NCI-H1092 treated with DMSO at 0.1 percent for 48 hours (cell line): Measurements from ENCODE around the gene CDC5L.
A peak's percentile ranks its signal among the peaks of the same experiment; 100 is the strongest.

Source experiments
- DNase-seq: peaks from one replicate; lab custom pipeline; 2025; lab: John Stamatoyannopoulos, UW

The CDC5L gene

DNA sequence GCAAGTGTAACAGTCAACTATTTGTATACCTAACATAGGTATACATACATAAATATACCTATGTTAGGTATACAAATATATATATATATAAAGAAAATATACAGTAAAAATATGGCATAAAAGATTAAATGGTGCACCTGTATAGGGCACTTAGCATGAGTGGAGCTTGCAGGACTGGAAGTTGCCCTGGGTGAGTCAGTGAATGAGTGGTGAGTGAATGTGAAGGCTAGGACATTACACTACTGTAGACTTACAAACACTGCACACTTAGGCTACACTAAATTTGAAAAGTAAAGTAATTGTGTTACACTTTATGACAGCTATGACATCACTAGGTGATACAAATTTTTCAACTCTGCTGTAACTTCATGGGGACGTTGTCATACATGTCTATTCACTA is 65.6 kb downstream of the CDC5L start:
- no peak for DNase-seq

DNA sequence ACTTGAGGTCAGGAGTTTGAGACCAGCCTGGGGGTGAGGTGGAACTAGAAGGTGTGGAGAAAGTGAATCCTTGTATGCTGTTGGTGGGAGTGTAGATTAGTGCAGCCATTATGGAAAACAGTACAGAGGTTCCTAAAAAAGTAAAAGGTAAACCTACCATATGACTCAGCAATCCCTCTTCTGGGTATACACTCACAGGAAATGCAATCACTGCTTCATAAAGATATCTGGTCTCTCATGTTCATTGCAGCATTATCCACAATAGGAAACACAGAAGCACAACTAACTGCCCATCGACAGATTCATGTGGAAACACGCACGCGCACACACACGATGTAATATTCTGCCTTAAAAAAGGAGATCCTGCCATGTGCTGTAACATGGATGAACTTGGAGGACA is 66.7 kb downstream of the CDC5L start:
- DNase-seq = no peak

DNA sequence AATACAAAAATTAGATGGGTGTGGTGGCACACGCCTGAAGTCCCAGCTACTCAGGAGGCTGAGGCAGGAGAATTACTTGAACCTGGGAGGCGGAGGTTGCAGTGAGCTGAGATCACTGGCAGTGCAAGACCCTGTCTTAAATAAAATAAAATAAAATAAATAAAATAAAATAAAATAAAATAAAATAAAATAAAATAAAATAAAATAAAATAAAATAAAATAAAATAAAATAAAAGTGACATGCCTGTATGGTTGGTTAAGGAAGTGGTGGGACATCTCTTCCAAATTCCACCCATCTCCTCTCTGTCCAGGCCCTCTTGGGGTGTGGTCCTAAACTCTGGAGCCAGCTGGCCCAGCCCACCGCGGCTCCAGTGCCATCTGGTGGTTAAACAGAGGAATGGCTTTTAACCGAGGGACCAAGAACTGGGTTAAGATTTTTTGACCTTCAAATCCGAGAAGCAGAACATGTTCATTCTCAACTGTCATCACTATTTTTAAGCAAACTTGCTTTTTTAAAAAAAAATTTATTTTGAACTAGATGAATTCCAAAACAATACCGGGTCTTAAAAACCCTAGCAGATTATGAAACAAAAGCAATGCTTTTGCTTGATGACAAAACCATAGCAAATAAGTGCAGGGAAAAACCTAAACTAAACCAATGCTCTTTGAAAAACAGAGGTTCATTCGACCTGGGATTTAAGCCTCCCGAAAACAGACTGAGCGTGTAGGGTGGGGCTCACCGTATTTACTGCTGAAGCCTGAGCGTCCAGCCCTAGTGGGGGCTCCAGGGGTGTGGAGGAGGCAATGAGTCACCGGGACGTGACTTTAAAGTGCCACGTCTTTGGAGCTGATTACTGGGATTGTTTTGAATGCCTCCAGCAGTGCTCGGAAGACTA is 68.8 kb downstream of the CDC5L start:
- peak; percentile 49 for DNase-seq

DNA sequence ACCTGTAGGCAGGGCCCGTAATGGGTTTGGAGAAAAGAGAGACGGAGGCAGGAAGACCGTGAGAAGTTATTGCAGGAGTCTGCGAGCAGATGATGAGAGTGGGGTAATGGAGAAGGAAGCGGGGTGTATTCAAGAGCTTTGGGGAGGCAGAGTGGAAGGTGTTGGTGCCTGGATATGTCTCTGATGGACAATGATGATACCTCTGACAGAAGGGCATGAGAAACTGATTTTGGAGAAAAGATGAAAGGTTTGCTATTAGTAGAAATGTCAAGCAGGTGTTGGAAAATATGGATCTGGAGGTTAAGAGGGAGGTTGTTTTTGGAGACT is 69.4 kb downstream of the CDC5L start:
- DNase-seq = no peak

DNA sequence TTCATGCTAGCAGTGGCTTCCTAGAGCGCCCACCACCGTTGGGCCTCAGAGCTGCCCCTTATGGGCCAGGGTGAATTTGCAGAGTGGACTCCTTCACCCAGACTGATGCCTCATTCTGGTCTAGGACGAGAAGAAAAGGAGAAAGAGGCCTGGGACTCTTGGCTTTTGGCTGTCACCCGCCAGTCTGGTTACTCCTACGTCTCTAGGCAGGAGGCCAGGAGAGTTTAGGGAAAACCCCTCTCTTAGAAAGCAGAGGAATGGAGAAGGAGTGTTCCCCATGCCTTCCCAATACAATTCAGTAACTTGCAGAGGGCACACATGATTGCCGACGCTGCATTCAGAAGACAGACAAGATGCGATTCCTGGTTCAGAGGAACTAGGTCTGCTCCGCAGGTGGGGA is 70.1 kb downstream of the CDC5L start:
- no peak for DNase-seq

DNA sequence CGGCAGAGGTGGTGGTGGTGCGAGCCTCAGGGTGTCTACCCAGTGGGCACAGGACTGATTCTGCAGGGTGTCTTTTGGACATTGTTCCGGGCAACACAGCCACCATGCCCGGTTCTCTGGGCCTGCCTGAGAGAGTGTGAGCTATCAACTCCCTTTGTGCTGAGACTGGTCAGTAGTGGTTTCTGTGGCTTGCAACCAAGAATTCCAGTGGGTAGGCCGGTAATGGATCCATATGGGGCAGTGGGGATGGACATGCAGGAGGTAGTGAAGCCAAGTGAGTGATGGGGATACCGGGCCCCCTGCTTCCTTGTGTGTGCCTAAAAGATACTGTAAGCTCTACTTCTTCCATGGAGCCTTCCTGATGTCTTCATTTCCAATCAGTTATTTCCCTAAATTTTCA is 71.0 kb downstream of the CDC5L start:
- no peak for DNase-seq

DNA sequence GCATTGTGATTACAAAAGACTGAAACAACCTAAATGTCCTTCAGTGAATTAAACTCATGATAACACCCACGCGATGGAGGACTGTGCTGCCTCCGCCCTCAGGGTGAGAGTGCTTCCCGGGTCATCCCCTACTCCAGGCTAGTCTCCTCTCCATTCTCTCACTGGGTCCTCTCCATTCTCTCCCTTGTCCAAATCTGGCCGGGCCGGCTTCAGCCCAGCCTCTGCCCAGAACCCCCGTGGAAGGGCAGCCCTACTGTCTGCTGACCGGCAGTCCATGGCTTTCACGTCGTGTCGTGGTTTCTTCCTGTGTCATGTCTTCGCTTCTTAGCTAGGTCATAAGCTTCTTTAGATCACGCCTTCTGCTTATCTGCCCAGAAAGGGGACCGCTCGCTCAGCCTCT is 74.8 kb downstream of the CDC5L start:
- DNase-seq = no peak

DNA sequence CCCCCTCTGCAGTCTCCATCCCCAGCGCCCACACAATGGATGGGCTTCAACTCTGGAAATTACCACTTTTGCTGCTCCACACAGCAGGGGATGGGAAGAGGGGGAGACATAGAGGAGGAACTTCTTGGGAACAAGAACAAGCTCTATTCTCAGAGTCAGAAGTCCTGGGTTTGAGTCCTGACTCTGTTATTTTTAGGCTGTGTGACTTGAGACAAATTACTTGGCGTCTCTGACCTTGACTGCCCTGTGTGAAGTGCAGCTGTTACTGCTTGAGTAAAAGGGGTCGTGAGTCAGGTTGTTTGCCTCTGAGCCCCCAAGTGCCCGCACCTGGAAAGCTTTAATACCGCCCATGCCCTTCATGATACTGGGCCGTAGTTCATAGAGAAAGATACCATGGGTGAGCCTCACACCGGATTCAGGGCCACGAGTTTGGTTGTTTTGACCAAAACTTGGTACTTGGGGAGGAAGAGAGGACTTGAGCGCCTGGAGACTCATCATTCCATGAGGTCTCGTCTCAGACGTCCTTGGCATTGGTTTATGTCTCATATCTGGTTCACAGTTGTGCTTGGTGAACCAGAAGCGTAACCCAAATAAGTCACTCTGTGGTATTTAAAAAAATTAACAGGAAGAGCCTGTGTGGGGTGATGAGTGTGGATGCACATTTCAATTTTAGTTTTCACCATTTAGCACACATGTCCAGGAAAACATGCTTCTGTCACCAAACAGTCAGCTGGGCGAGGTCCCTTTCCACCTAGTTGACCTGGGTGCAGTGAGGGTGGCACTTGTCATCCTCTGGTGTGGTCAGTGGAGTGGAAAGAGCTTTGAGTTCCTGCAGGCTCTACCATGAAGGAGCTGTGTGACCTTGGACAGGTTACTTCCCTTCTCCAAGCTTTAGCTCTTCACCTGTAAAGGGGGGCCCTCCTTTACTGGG is 75.6 kb downstream of the CDC5L start:
- DNase-seq = no peak

DNA sequence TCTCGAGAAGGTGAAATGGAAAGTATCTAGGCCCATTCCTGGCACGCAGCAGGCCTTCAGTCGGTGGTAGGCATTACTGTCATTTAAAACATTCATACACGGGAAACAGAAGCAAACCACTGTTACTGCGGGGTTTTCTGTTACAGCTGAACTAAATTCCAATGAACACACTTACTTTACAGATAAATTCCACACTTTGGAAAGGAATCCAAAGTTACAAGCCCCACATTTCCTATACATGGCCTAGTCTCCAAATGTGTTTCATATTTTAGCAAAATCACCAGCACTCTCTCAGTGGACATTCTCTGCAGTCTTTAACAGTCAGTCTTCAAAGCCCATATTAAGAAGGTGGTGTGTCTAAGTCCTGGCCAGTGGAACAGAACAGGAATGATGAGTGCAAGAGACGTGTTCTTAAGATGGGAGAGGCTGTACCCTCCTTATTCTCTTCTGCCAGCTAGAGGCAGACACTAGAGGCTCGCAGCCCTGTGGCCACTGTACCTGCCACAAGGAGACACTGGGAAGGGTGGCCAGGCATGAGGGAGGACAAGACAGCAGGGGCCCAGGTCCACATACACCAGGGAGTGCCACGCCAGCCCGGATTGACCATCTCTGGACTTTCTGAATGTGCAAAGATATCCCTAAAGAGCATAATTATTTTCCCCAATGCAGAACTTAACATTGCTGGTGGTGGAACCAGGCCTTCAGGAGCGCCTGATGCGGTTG is 76.4 kb downstream of the CDC5L start:
- no peak for DNase-seq

DNA sequence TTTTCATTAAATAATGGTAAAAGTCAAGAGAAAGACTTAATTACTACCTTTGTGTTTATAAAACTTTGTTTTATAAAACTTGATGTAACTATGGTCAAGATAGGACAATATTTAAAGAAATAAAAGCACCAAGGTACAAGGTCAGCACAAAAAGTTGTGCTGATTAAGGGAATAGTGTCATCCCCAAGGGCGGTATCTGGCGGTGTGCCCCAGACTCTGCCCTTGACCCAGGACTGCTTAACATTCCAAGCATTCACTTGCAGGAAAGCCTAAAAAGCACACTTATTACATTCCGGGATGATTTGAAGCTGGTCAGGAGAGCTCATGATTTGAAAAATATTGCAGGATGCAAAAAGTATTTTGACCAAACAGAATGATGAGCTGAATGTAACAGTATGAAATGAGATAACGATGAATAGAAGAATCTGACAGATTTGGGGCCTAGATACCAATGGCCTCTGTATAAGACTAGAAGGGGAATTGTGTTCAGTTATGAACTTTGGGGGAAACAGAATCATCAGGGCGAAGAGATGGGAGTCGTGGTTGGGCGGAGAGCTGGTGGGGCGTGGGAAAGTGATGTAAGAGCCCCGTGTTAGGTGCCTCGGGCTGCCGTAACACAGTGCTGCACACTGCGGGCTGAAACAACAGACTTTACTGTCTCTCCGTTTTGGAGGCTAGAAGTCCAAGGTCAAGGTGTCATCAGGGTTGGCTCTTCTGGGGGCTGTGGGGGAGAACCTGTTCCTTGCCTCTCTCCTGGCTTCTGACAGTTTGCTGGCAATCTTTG is 77.2 kb downstream of the CDC5L start:
- no peak for DNase-seq

DNA sequence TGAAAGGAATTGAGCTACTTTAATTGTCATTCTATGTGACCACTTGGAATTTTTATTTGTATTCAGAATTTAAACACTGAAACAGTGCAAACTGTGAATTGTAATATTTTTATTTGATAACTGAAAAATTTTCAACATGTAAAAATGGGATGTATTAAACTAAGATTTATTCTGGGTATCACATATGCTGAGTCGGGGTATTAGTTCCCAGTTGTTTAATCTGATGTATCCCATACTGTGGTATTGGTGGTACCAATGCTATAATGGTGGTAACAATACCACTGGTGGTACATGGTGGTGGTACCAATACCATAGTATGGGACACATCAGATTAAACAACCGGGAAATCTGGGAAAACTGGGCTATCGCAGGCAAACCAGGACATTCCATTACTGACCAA is 79.4 kb downstream of the CDC5L start:
- no peak for DNase-seq

DNA sequence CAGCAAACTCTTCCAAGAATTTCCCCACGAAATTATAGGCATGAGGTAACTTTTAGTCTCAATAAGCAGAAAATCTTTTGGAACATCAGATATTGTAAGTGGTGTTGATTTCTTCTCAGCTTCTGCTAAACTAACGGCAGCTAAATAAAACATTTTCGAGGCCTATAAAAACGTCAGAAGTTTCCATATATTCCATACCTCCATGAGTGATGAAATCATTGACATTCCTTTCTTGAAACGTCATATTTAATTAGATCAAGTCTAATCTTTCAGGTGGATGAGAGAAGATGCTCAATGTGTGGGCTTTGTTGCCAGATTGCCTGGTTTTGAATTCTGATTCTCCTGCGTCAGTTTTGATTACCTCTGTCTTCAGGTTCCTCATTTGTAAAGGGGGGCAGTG is 81.3 kb downstream of the CDC5L start:
- DNase-seq = no peak

DNA sequence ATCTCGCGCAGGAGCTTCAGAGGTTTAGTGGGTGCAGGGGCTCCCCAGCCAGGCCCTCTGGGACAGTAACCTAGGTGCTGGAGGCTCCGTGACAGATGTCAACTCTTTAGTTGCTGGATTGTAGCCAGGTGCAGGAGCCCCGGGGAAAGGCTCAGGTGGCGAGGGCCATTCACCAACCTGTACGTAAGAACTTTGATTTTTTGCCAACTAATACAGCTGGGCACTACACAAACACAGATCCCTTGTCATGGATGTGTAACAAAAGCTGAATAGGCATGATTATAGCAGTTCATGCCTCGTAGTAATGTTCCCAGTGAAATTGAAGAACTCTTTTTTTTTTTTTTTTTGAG is 82.6 kb downstream of the CDC5L start:
- DNase-seq = peak; percentile 98

DNA sequence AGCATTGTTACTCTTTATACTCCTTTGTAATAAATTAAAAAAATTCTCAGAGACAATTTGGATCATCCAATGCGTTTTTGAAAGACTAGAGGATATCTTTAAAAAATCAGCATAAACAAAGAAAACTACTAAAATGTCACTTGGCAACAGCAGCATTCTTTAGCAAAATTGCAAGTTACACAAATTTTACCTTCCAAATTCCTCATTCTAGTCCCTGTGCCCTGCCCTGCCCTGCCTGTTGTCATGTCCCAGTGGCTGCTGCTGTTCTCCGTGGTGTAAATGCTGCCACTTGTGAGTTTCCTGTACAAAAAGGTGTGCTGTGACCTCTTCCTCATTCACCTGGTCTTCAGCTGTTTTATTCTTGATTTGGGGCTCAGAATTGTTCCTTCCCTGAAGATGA is 83.2 kb downstream of the CDC5L start:
- no peak for DNase-seq

DNA sequence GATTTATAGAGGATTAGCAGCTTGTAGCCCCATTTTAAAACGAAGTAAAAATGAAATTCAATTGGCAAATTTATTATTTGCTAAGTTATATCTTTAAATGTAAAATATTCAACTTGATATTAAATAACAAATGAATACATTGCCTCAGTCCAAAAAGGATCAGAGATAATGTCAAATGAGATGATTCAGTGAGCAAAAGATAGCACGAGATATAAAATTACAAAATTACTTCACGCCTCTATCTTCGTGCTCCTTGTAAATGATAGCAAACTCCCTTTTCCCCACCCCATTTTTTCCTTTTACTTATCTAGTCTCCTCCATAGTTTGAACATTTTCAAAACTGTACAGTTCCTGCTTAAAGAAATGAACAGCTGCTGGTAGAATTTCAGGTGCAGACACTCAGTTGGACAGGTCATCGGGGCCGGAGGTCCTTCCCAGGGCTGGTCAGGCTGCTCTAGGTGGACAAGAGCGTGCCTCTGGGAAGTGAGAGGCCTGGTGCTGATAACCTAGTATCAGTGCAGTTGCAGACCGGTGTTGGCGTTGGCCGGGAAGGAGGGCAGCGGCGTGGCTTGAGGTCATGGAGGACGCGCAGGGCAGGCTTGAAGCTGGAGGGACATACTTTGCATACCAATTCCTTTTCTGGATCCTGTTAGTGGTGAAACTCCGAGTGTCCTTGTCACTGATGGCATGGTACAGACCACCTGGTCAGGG is 83.9 kb downstream of the CDC5L start:
- DNase-seq = no peak

DNA sequence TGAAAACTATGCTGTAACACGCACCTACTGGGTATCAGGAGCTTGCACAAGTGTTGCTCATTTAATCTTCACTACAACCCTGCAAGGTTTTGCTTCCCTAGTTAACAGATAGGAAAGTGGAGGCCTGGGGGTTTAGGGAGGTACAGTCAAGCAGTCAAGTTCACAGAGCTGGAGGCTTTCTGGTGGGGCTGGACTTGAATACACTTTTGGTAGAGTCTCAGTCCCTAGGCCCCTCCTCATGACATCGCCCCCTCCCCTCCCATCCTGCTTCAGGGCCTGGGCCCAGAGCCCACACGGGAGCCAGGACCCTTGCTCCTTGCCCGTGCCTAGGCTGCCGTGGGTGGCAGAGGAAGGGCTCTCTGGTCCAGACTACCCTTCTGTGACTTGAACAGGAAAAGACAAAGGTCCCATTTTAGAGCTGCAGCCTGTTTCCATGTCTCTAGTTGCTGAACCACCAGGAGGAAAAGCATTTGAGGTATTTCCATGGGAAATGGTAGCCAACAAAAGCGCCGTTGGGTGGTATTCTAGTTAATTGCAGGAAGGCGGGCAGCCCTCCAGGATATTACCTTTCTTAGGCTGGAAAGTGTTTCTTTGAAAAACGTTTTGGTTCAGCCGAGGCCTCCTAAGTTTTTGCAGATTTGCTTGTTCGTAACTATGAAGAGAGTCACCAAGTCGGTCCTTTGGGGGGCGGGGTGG is 84.9 kb downstream of the CDC5L start:
- DNase-seq = no peak

DNA sequence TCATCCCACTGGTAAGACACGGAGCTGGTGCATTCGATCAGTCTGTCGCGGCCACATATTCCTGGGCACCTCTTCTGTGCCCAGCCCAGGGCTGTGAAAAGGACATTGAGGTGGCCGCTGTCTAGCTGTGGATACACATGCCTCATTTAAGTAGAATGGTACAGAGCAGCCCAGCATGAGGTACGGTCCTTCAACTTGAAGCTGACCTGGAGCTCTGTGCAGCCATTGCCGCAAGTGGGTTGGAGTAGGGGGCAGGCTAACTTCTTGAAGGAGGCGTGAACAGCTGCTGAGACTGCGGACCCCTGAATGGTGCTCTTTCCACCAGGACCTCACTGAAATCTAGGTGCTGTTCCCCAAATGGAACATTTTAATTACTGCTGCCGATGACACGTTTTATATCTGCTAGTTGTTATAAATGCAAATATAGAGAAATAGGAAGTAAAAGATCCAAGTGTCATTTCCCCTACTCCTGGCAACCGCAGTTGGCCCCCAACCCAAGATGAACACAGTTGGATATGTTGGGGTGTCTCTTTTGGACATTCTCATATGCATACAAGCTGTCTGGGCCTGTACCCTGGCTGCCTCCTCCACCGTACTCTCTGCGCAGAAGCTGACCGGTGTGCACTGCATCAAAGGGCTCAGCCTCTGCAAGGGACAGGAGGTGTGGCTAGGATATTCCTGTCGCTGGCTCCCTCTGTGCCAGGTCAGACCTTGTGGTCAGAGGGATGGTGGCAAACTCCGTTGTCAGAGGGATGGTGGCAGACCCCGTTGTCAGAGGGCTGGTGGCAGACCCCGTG is 86.1 kb downstream of the CDC5L start:
- DNase-seq = no peak

DNA sequence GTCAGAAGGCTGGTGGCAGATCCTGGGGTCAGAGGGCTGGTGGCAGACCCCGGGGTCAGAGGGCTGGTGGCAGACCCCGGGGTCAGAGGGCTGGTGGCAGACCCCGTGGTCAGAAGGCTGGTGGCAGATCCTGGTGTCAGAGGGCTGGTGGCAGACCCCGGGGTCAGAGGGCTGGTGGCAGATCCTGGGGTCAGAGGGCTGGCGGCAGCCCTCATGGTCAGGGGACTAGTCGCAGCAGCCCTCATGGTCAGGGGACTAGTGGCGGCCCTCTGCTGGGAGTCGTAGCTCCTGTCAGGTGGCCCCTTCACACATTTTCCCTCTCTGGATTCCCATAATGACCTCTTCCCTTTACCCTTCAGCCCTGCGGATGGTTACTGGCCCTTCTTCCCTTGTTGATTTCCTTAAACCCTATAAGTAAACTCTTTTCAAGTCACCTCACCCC is 86.7 kb downstream of the CDC5L start:
- no peak for DNase-seq

DNA sequence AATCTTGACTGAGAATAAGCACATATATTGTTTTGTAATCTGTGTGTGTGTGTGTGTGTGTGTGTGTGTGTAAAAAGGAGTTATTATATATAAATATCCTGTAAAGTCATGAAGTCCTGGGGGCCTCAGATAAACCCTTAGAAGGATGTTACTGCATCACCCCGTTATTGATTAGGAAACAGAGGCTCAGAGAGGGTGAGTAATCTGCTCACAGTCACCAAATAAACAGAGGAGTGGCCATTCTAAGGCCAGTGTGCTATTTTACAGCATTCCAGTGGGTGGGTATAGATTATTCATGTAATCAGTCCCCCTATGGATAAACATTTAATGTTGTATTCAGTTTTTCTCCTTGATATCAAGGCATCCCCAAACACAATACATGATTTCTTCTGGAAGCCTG is 87.1 kb downstream of the CDC5L start:
- DNase-seq = no peak

DNA sequence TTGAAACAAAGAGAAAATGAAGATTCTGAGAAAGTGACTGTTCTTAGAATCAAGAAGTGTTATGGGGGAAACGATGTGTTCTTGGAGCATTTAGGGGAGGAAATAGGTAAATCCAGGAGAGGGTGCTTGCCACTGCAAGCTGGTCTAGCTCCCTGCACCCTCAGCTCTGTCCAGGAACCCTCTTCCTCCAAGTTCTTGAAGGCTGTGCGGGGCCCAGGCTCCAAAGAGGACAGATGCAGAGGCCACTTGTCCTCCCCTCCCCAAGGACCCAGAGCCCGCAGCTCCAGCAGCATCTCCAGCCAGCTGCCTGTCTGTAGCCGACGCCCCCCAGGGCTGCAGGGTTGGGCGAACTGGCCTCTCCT is 87.9 kb downstream of the CDC5L start:
- DNase-seq = no peak
